K562 treated with DMSO at 1 percent for 4 hours (cell line): ENCODE data around the gene BICDL2. TPM values are rescaled to one million over a fixed set of nuclear protein-coding genes. Genes with fewer than 3 reads are reported as not detected.

ENCODE experiments used
- total RNA-seq: library from RNA; unstranded; fragments of 300-600 nt; gene quantifications from 2 replicates; pipeline ENCODE4 v1.2.3, GENCODE V29; 2022; ENCODE audit not compliant: insufficient read depth

BICDL2 gene, protein sequence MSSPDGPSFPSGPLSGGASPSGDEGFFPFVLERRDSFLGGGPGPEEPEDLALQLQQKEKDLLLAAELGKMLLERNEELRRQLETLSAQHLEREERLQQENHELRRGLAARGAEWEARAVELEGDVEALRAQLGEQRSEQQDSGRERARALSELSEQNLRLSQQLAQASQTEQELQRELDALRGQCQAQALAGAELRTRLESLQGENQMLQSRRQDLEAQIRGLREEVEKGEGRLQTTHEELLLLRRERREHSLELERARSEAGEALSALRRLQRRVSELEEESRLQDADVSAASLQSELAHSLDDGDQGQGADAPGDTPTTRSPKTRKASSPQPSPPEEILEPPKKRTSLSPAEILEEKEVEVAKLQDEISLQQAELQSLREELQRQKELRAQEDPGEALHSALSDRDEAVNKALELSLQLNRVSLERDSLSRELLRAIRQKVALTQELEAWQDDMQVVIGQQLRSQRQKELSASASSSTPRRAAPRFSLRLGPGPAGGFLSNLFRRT
- not detected in 2 replicates for total RNA-seq

DNA sequence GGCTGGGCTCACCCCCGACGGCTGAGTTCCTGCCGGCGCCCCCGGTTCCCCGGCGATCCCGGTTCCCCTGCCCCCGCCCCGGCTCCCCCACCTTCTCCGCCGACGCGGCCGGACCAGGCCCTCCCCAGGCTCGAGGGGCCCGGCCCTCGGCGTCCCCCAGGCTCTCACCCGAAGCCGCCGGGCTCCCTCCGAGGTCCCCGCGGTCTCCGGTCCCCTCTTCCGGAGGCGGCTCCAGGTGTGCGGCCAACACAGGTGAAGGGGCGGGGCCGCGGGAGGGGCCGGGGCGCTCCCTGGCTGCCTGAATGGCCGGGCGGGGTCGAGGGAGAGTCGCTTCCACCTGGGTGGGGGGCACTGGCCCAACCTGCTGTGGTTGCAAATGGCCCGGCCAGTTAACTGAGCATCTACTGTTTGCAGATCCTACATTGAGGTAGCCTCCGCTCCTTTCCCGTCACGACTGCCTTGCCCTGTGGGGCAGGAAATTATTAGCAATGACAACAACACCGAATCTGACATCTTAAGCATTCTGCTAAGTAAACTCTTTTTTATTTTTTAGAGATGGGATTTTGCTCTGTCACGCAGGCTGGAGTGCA is at the start of gene BICDL2:
TSS of gene BICDL2 (minus strand) at position 219 of the 590 bp plus-strand sequence. CDS start 1,448 bp downstream, outside the sequence.

DNA sequence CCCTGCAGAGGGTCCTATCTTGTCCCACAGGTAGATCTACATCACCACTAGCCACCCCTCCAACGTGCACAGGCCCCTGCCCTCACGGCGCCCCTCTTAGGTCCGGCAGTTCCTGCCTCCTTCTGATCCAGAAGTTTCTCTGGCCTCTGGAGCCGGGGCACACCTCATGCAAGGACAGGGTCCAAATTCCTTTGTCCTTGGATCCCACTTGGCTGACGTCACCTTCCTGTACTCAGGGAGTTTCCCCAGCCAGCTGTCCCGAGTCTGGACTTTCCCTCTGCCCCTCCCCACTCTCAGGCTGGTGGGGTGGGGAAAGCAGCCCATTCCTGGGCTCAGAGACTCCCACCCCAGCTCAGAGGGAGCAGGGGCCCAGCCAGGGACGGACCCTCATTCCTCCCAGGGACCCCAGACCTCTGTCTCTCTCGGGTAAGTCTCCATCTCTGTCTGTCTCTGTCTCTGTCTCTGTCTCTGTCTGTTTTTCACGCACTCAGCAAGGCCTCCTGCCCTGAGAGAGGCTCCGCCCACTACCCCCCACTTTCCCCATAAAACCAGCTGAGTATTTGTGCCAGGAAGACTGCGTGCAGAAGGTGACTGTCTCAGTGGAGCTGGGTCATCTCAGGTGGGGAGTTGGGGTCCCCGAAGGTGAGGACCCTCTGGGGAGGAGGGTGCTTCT is 28.5 kb upstream of the BICDL2 start, which contains the start of gene IL32:
TSS of gene IL32 (plus strand) at position 572 of the 673 bp plus-strand sequence. CDS start 172 bp downstream, outside the sequence.

DNA sequence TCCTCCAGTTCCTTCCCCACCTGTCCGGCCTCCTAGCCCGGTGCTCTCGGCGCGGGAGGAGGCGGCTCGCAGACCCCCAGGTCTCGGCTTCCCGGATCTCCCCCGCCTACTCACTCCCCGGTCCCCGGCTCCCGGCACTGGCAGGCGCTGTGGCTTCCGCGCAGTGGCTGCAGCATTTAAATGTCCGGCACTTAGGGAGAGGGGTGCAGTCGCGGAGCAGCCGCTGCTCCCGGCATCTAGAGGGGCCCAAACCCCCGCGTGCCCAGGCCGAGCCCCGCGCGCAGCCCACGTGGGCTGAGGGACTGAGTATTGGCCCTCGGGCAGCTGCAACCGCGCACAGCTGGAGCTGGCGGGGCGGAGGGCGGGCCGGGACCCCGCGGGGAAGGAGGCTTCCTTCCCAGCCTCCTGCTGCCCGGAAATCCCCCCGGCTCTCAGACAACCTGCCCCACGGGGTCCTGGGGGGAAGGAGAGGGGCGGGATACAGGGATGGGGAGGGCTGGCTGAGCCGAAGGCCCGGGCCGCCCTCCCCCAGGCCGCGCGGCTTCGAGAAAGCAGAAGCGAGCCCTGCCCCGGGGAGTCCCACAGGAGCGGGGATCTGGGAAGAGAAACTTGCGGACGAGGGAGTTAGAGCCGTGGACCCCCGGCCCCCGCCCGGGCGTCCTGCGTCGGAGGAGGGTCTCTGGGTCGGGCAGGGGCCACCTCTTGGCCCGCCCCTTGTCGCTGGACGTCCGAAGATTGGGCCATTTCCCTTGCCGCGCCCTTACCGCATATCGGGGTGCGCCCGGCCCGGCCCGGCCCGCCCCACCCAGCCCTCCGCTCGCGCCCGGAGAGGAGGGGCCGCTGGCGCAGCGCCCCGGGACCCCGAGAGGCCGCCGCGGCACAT is 9.3 kb upstream of the BICDL2 start, which contains the start of gene MMP25:
TSS of gene MMP25 (plus strand) at position 804 of the 883 bp plus-strand sequence. CDS start 357 bp downstream, outside the sequence.

DNA sequence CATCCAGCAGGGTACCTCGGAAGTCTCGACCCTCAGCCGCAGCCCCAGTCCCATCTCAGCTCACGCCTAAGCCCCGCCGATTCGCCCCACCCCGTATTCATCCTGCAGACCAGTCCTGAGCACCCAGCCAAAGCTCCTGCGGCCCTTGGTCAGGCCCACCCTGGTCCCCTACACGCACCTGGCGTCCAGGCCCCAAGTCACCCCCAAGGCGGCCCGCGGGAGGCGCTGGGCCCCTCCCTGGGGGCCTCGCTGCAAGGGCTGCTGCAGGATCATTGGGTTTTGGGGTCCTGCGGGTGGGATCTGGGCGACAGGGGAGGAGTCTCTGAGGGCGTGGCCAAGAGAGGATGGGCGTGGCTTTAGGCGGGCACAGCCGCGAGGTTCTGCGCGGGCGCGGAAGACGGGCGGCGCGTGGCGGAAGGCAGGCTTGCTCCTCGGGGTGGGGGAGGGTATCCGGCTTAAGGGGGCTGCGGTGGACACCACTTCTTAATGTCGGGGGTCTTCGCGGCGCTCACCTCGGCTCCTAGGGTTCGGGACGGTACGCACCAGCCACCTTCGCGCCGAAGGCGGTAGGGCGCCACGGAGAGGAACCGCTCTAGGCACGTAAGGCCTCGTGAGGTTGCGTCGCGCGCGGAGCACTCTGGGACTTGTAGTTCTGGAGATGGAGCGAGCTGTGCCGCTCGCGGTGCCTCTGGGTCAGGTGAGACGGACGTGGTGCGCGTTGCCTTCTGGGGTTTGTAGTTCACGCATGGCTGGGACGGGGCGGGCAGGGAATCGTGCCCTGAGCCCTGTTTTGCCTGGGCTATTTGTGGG is 12.9 kb downstream of the BICDL2 start, which contains the start of the genes HCFC1R1 and THOC6:
TSS of gene HCFC1R1 (minus strand) at position 274 of the 810 bp plus-strand sequence. CDS start at position 273, 1 bp downstream.
TSS of gene THOC6 (plus strand) at position 367 of the 810 bp plus-strand sequence. CDS start at position 659, 292 bp downstream.

DNA sequence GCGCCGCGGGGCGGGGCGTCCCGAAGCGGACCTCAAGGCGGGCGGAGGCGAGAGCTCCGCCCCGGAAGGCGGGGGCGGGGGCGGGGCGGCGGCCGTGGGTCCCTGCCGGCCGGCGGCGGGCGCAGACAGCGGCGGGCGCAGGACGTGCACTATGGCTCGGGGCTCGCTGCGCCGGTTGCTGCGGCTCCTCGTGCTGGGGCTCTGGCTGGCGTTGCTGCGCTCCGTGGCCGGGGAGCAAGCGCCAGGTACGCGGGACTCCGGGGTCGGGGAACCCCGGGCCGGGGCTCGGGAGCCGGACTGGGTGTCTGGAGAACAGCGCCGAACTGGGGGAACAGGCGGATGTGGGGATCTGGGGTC is 16.5 kb downstream of the BICDL2 start, which contains the start of gene TNFRSF12A:
TSS of gene TNFRSF12A (plus strand) at position 122 of the 357 bp plus-strand sequence. CDS start at position 152, 30 bp downstream.

DNA sequence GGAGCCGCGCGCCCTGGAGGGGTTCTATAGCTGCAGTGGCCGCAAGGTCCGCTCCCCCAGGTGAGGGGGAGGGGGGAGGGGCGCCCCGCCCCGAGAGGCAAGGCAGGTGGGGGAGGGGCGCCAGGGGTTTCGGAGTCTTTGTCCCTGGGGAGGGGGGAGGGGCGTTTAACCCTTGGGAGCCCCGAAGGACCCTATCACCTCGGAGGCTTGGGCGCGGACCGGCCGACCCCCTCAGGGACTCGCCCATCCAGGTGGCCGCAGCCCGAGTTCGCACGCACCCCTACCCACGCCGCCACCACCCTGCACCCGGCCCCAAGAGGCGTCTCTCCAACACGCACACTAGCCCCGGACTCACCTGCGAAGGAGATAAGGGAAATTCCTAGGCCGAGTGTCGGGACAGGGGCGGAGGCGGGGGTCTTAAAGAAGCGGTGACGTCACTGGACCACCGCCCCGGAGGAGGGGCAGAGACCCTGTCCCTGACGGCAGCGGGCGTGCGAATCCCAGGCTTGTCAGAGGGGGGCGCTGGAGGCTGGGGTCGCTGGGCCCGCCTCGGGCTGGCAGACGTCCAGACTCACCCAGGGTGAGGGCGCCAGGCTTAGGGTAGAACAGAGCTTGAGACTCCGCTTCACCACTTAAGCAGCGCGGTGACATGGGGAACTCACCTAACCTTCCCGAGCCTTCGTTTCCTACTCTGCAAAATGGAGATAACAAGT is 18.8 kb downstream of the BICDL2 start, which contains the start of gene CLDN6:
TSS of gene CLDN6 (minus strand) at position 390 of the 713 bp plus-strand sequence. CDS start 2,162 bp downstream, outside the sequence.

DNA sequence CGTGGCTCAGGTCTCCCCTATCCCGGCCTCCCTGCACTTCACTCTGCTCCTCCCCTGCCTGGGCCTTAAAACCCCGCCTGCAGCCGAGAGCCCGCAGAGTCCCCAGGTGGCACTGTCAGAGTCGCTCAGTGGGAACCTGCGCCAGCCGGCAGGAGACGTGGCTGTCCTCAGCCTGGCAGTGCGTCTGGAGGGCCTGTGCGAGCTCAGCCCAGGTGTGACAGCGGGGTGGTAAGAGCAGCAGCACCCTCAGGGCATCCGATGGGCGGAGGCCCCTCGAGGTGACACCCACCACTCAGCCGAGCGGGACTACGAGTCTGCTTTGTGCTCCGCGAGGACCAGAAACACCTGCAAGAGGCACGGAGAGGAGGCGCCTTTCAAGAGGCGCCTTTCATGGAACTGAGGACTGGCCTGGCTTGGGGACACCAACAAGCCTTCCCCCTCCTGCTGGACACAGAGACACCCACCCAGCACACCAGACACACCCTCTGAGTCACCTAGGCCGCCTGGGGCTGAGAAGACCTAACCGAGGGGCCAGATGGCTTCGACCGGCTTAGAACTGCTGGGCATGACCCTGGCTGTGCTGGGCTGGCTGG is 23.8 kb downstream of the BICDL2 start, which contains the start of gene CLDN9:
TSS of gene CLDN9 (plus strand) at position 96 of the 593 bp plus-strand sequence. CDS start at position 536, 440 bp downstream.

DNA sequence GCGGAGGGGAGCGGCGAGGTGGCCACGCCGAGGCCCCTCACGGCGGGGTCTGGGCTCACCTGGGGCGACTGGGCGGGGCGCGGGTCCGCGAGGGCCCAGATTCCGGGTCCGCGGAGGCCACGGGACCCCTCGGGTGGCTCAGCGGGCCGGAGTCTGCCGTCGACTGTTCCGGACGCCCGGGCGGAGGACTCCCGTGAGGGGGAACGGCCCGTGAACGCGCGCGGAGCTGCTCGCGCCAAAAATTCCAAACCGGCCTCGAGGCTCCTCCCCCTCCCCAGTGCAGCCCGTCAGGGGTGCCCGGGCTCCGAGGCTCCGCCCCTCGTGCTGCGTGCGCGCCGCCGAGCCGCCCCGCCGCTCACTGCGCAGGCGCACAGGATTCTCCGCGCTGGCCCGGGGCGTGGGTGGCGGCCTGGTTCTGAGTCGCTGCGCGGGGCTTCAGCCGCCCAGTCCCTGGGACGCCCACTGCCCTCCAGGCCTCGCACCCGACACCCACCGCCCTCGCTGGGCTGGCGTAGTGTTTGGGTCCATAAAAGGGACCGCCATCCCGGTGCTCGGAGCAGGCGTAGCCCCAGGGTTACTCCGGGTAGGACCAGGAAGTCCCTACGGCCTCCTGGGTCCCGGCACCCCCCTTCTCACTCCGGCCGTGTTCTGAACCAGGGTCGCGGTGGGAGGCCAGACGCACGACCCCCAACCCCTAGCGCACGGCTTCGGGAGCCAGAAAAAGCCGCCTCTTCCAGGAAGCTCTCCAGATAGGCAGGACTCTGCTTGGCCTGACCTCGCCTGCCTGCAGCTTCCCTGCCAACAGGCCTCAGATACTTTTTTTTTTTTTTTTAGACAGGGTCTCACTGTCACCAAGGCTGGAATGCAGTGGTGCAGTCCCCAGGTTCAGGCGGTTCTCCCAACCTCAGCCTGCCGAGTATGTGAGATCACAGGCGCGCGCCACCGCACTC is 56.2 kb downstream of the BICDL2 start, which contains the start of gene PKMYT1:
TSS of gene PKMYT1 (minus strand) at position 220 of the 950 bp plus-strand sequence. CDS start 789 bp downstream, outside the sequence.

Other genes starting within 250 kb of the BICDL2 start
- gene PRSS33, start 249.4 kb downstream of the BICDL2 start, total RNA-seq, result not detected in 2 replicates
- gene PRSS41, start 238.5 kb downstream of the BICDL2 start, total RNA-seq, result not detected in 2 replicates
- 95.8 and 106 TPM in 2 replicates for gene PRSS21, start 219.7 kb downstream of the BICDL2 start, total RNA-seq
- 1.7 TPM in 1 of 2 replicates, not detected in the other for gene ZG16B, start 206.6 kb downstream of the BICDL2 start, total RNA-seq
- not detected in 2 replicates for gene PRSS22, start 178.8 kb downstream of the BICDL2 start, total RNA-seq
- 45.9 and 76.3 TPM in 2 replicates for gene FLYWCH2, start 153.7 kb downstream of the BICDL2 start, total RNA-seq
- gene FLYWCH1, start 125.0 kb downstream of the BICDL2 start, total RNA-seq, result 33.1 and 37.0 TPM in 2 replicates
- 1.1 and 2.0 TPM in 2 replicates for gene KREMEN2, start 72.7 kb downstream of the BICDL2 start, total RNA-seq
- gene PAQR4, start 67.6 kb downstream of the BICDL2 start, total RNA-seq, result 15.4 and 15.7 TPM in 2 replicates
- 137 and 143 TPM in 2 replicates for gene PKMYT1, start 56.5 kb downstream of the BICDL2 start, total RNA-seq
- 3.2 and 4.8 TPM in 2 replicates for gene CLDN9, start 24.0 kb downstream of the BICDL2 start, total RNA-seq
- 0.75 and 1.1 TPM in 2 replicates for gene CLDN6, start 18.8 kb downstream of the BICDL2 start, total RNA-seq
- gene TNFRSF12A, start 16.6 kb downstream of the BICDL2 start, total RNA-seq, result 18.9 and 26.6 TPM in 2 replicates
- 29.9 and 38.3 TPM in 2 replicates for gene HCFC1R1, start 13.0 kb downstream of the BICDL2 start, total RNA-seq
- 53.0 and 55.1 TPM in 2 replicates for gene THOC6, start 12.9 kb downstream of the BICDL2 start, total RNA-seq
- gene MMP25, start 9.6 kb upstream of the BICDL2 start, total RNA-seq, result not detected in 2 replicates
- 24.6 and 29.6 TPM in 2 replicates for gene IL32, start 28.7 kb upstream of the BICDL2 start, total RNA-seq
- gene ZSCAN10, start 62.4 kb upstream of the BICDL2 start, total RNA-seq, result not detected in 2 replicates
- gene ZNF205, start 75.6 kb upstream of the BICDL2 start, total RNA-seq, result 22.9 and 23.2 TPM in 2 replicates
- gene ZNF213, start 98.1 kb upstream of the BICDL2 start, total RNA-seq, result 17.6 and 18.0 TPM in 2 replicates
- not detected in 2 replicates for gene OR1F1, start 151.3 kb upstream of the BICDL2 start, total RNA-seq
- gene ZNF200, start 198.2 kb upstream of the BICDL2 start, total RNA-seq, result 8.6 and 14.7 TPM in 2 replicates
- not detected in 2 replicates for gene MEFV, start 219.7 kb upstream of the BICDL2 start, total RNA-seq
- gene ZNF263, start 246.5 kb upstream of the BICDL2 start, total RNA-seq, result 27.5 and 30.6 TPM in 2 replicates